OCI-LY1 (cell line): ENCODE results near the gene SH3PXD2A.

Experiments
- H2AFZ ChIP-seq: fragments of 200-600 bp; sonication (generic), shearing (Covaris generic); 2 replicates; pipeline ENCODE4 v1.6.0; 2014; ENCODE audit warnings: antibody characterized with exemption, mild to moderate bottlenecking, low read length
- H3F3A ChIP-seq: fragments of 200-600 bp; sonication (generic), shearing (Covaris generic); 2 replicates; pipeline ENCODE4 v1.6.0; 2014; ENCODE audit warnings: mild to moderate bottlenecking, antibody characterized with exemption, low read length, moderate library complexity; ENCODE audit not compliant: insufficient read depth
- H3K27ac ChIP-seq: fragments of 200-600 bp; sonication (generic); 2 replicates; pipeline ENCODE4 v1.5.1; 2014; ENCODE audit warnings: low read length, mixed run types, mild to moderate bottlenecking, low read depth; ENCODE audit not compliant: poor library complexity, severe bottlenecking
- H3K27me3 ChIP-seq: fragments of 200-600 bp; sonication (generic); 2 replicates; pipeline ENCODE4 v1.6.0; 2014; ENCODE audit warnings: antibody characterized with exemption, mild to moderate bottlenecking, low read length, moderate library complexity; ENCODE audit not compliant: insufficient read depth
- H3K36me3 ChIP-seq: fragments of 200-600 bp; sonication (generic); 2 replicates; pipeline ENCODE4 v1.6.1; 2014; ENCODE audit warnings: mild to moderate bottlenecking, antibody characterized with exemption, low read length, moderate library complexity, mixed read lengths; ENCODE audit not compliant: insufficient read depth
- H3K4me1 ChIP-seq: fragments of 200-600 bp; sonication (generic); 2 replicates; pipeline ENCODE4 v1.5.1; 2014; ENCODE audit warnings: mild to moderate bottlenecking, low read length, moderate library complexity; ENCODE audit not compliant: insufficient read depth, severe bottlenecking
- H3K4me2 ChIP-seq: fragments of 200-600 bp; sonication (generic), shearing (Covaris generic); 2 replicates; pipeline ENCODE4 v1.6.1; 2014; ENCODE audit warnings: low read length
- H3K4me3 ChIP-seq: fragments of 200-600 bp; sonication (generic); 2 replicates; pipeline ENCODE4 v1.5.1; 2014; ENCODE audit warnings: low read length, low read depth, mild to moderate bottlenecking, mixed read lengths; ENCODE audit not compliant: poor library complexity, severe bottlenecking
- H3K79me2 ChIP-seq: fragments of 200-600 bp; shearing (Covaris generic); 2 replicates; pipeline ENCODE4 v1.6.1; 2016; ENCODE audit warnings: mixed run types, low read length, mixed read lengths; ENCODE audit not compliant: insufficient read depth
- H3K9ac ChIP-seq: fragments of 200-600 bp; sonication (generic), shearing (Covaris generic); 2 replicates; pipeline ENCODE4 v1.6.1; 2014; ENCODE audit warnings: mild to moderate bottlenecking, low read length, mixed read lengths
- H3K9me2 ChIP-seq: fragments of 200-600 bp; sonication (generic), shearing (Covaris generic); 2 replicates; pipeline ENCODE4 v1.6.1; 2014; ENCODE audit warnings: low read depth, mild to moderate bottlenecking, low read length, mixed read lengths
- H3K9me3 ChIP-seq: fragments of 200-600 bp; shearing (Covaris generic); 2 replicates; pipeline ENCODE4 v1.6.1; 2014; ENCODE audit warnings: low read length, mixed read lengths
- H4K20me1 ChIP-seq: fragments of 200-600 bp; sonication (generic), shearing (Covaris generic); 2 replicates; pipeline ENCODE4 v1.6.0; 2016; ENCODE audit warnings: mild to moderate bottlenecking, low read length; ENCODE audit not compliant: insufficient read depth
- CTCF ChIP-seq: fragments of 200-600 bp; sonication (generic), shearing (Covaris generic); IDR thresholded peaks from 2 replicates; pipeline ENCODE4 v1.5.1; 2017; ENCODE audit warnings: mild to moderate bottlenecking, antibody characterized with exemption, low read length, moderate library complexity, mixed read lengths
- EZH2 ChIP-seq: fragments of 200-600 bp; sonication (generic), shearing (Covaris generic); IDR thresholded peaks from 2 replicates; pipeline ENCODE4 v1.8.0; 2017; ENCODE audit warnings: borderline replicate concordance, mixed run types, mild to moderate bottlenecking, antibody characterized with exemption, low read length, moderate library complexity, mixed read lengths

SH3PXD2A gene

GRCh38 chr10:103793920-103794883 lies 61.2 kb downstream of the SH3PXD2A start:
- Histone ChIP-seq H3K9ac (no peak overlapping the region), H3K79me2 (no peaks in the 10 kb centered on the region), H3K27ac (no peak overlapping the region), H2AFZ (no peak overlapping the region), H3K36me3 (no peaks in the 10 kb centered on the region), H3K9me2 (no peaks in the 10 kb centered on the region), H3K27me3 (no peaks in the 10 kb centered on the region), H3K4me3 (no peak overlapping the region), H3K9me3 (no peaks in the 10 kb centered on the region), H4K20me1 (no peaks in the 10 kb centered on the region), H3K4me1 (no peaks in the 10 kb centered on the region), H3F3A (no peaks in the 10 kb centered on the region), H3K4me2 (no peak overlapping the region)
- TF ChIP-seq CTCF: no peak
- no peak for TF ChIP-seq EZH2

GRCh38 chr10:103793429-103793828 lies 61.9 kb downstream of the SH3PXD2A start:
- no peaks in the 10 kb centered on the region for H3K27me3 ChIP-seq
- H3K36me3 ChIP-seq: no peaks in the 10 kb centered on the region
- no peak overlapping the region for H3K9ac ChIP-seq
- no peaks in the 10 kb centered on the region for H3K4me1 ChIP-seq
- no peaks in the 10 kb centered on the region for H3K79me2 ChIP-seq
- no peaks in the 10 kb centered on the region for H3F3A ChIP-seq
- TF ChIP-seq EZH2 (no peak), CTCF (no peak)
- H3K4me3 ChIP-seq: no peak overlapping the region
- no peak overlapping the region for H2AFZ ChIP-seq
- H4K20me1 ChIP-seq: no peaks in the 10 kb centered on the region
- H3K9me2 ChIP-seq: no peaks in the 10 kb centered on the region
- no peak overlapping the region for H3K27ac ChIP-seq
- H3K9me3 ChIP-seq: no peaks in the 10 kb centered on the region
- H3K4me2 ChIP-seq: no peak overlapping the region

DNA sequence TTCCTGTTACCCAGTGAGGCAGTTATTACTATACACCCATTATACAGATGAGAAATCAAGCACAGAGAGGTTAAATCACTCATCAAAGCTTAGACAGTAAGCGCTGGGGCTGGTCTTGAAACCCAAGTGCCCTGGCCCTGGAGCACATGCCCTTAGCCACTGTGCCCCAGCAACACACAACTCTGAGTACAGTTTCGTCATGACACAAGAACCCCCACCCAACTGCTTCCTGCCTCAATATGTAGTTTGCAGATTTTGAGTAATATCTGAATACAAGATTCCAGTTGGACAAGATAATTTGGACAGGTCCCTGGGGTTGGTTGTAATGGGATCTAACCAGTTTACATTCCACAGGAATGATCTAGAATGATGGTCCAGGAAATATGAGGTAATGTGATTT lies 62.8 kb downstream of the SH3PXD2A start:
- no peak overlapping the region for H2AFZ ChIP-seq
- no peaks in the 10 kb centered on the region for H3K9me3 ChIP-seq
- no peaks in the 10 kb centered on the region for H3K79me2 ChIP-seq
- H4K20me1 ChIP-seq: no peaks in the 10 kb centered on the region
- no peaks in the 10 kb centered on the region for H3F3A ChIP-seq
- no peak overlapping the region for H3K27ac ChIP-seq
- no peaks in the 10 kb centered on the region for H3K9me2 ChIP-seq
- H3K36me3 ChIP-seq: no peaks in the 10 kb centered on the region
- H3K4me3 ChIP-seq: no peak overlapping the region
- H3K9ac ChIP-seq: no peak overlapping the region
- H3K27me3 ChIP-seq: no peaks in the 10 kb centered on the region
- no peak overlapping the region for H3K4me2 ChIP-seq
- H3K4me1 ChIP-seq: no peaks in the 10 kb centered on the region
- TF ChIP-seq EZH2: no peak
- TF ChIP-seq CTCF: no peak
